ENCODE measurements around the gene ITPR3.

GRCh38 chr6:33677143-33677660 is 56.1 kb downstream of the ITPR3 start:
- no peak for TF ChIP-seq CTCF (conservative IDR thresholded peaks at IDR 0.05)
- TF ChIP-seq ZFX (IDR thresholded peaks at IDR 0.05), result no peak

All from C4-2B (cell line).